Measurements from ENCODE around the gene PARP11.

Gene PARP11

GRCh38 chr12:3802721-3803120 is 70.5 kb downstream of the PARP11 start:
- Histone ChIP-seq H3K36me3 (ENCODE audit: low read length) (no peaks in the 10 kb centered on the region), H3K79me2 (ENCODE audit: insufficient read depth, low read length) (no peaks in the 10 kb centered on the region), H3F3A (ENCODE audit: insufficient read depth) (no peaks in the 10 kb centered on the region), H3K4me2 (ENCODE audit: low read depth, low read length, poor library complexity, severe bottlenecking) (no peak overlapping the region), H3K27me3 (ENCODE audit: low read length) (no peaks in the 10 kb centered on the region), H3K9me2 (replicated peaks; ENCODE audit: insufficient read depth, low read length) (no peaks in the 10 kb centered on the region), H3K9me3 (ENCODE audit: insufficient read depth, low read length) (no peaks in the 10 kb centered on the region), H3K9ac (ENCODE audit: low read length) (no peak overlapping the region), H3K27ac (ENCODE audit: low read depth, low read length) (no peak overlapping the region), H4K20me1 (ENCODE audit: low read depth, low read length) (no peaks in the 10 kb centered on the region), H3K4me3 (ENCODE audit: insufficient read depth, low read length, poor library complexity, severe bottlenecking) (no peak overlapping the region), H2AFZ (ENCODE audit: low read depth, low read length, severe bottlenecking) (no peak overlapping the region)
- TF ChIP-seq CTCF (IDR thresholded peaks at IDR 0.05; ENCODE audit: insufficient read depth, low read length, poor library complexity, severe bottlenecking) (no peak), EZH2phosphoT487 (conservative IDR thresholded peaks at IDR 0.05; ENCODE audit: low read length) (no peak)

- Histone ChIP-seq H3K4me2 (ENCODE audit: low read depth, low read length, poor library complexity, severe bottlenecking) (no peak overlapping the region), H3K4me3 (ENCODE audit: insufficient read depth, low read length, poor library complexity, severe bottlenecking) (no peak overlapping the region), H2AFZ (ENCODE audit: low read depth, low read length, severe bottlenecking) (no peak overlapping the region), H4K20me1 (ENCODE audit: low read depth, low read length) (no peaks in the 10 kb centered on the region), H3K9ac (ENCODE audit: low read length) (no peak overlapping the region), H3K9me3 (ENCODE audit: insufficient read depth, low read length) (no peaks in the 10 kb centered on the region), H3K27me3 (ENCODE audit: low read length) (no peaks in the 10 kb centered on the region), H3K36me3 (ENCODE audit: low read length) (no peaks in the 10 kb centered on the region), H3F3A (ENCODE audit: insufficient read depth) (no peaks in the 10 kb centered on the region), H3K79me2 (ENCODE audit: insufficient read depth, low read length) (no peaks in the 10 kb centered on the region), H3K27ac (ENCODE audit: low read depth, low read length) (no peak overlapping the region), H3K9me2 (replicated peaks; ENCODE audit: insufficient read depth, low read length) (no peaks in the 10 kb centered on the region)
- TF ChIP-seq CTCF (IDR thresholded peaks at IDR 0.05; ENCODE audit: insufficient read depth, low read length, poor library complexity, severe bottlenecking): no peak
- TF ChIP-seq EZH2phosphoT487 (conservative IDR thresholded peaks at IDR 0.05; ENCODE audit: low read length): no peak
Observed at GRCh38 chr12:3797531-3798048, 75.6 kb downstream of the PARP11 start.

DNA sequence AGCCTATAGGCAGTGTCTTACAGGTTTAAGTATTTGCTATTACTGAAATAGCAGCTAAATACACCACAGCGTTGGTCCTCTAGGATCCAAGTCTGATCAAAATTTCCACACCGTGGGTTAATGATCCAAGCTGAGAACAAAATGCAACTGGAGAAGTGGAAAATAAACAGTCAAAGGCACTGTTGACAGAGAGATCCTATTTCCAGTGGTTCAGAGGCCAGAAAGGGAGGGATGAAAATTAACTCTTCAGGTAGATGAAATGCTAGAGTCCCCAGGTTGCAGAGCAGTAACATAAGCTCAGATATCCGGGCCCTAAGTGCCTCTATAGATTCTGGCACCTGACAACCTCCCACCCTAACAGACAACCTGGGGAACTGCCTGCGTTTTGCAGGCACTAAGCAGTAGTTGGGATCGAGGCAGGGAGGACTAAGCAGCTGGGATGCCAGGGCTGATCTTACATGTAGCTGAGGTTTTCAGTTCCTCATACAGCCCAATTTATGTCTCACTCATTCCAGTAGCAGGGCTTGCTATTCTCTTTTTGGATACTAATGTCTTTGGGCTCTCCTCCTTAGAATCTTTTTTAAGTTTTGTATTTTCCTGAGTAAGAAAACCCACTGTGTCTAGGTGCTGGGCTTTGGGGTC is 77.6 kb downstream of the PARP11 start:
- Histone ChIP-seq H3K4me3 (ENCODE audit: insufficient read depth, low read length, poor library complexity, severe bottlenecking) (no peak overlapping the region), H2AFZ (ENCODE audit: low read depth, low read length, severe bottlenecking) (no peak overlapping the region), H3K9me3 (ENCODE audit: insufficient read depth, low read length) (no peaks in the 10 kb centered on the region), H3K79me2 (ENCODE audit: insufficient read depth, low read length) (no peaks in the 10 kb centered on the region), H4K20me1 (ENCODE audit: low read depth, low read length) (no peaks in the 10 kb centered on the region), H3K36me3 (ENCODE audit: low read length) (no peaks in the 10 kb centered on the region), H3F3A (ENCODE audit: insufficient read depth) (no peaks in the 10 kb centered on the region), H3K4me2 (ENCODE audit: low read depth, low read length, poor library complexity, severe bottlenecking) (no peak overlapping the region), H3K9me2 (replicated peaks; ENCODE audit: insufficient read depth, low read length) (no peaks in the 10 kb centered on the region), H3K9ac (ENCODE audit: low read length) (no peak overlapping the region), H3K27me3 (ENCODE audit: low read length) (no peaks in the 10 kb centered on the region), H3K27ac (ENCODE audit: low read depth, low read length) (no peak overlapping the region)
- TF ChIP-seq EZH2phosphoT487 (conservative IDR thresholded peaks at IDR 0.05; ENCODE audit: low read length) (no peak), CTCF (IDR thresholded peaks at IDR 0.05; ENCODE audit: insufficient read depth, low read length, poor library complexity, severe bottlenecking) (no peak)
